HepG2 (cell line): ENCODE results near the gene FNDC7. TPM values are rescaled to one million over a fixed set of nuclear protein-coding genes. Genes with fewer than 3 reads are reported as not detected.

ENCODE experiments used
- ARID5B ChIP-seq: IDR thresholded peaks from 2 replicates; pipeline ENCODE4 v1.4.0; 2020; ENCODE audit warnings: mild to moderate bottlenecking, missing genetic modification reagents
- CREM ChIP-seq, 2 experiments: sonication (generic) in 1 of 2; formaldehyde crosslinking in 1 of 2; IDR thresholded peaks; 2 replicates each; pipeline versions ENCODE4 v1.4.0 to v1.6.1; 2016 to 2020; ENCODE audit warnings: antibody characterized with exemption in 1 of 2, mild to moderate bottlenecking in 1 of 2, missing genetic modification reagents in 1 of 2
- FOXC1 ChIP-seq: sonication (generic); formaldehyde crosslinking; IDR thresholded peaks from 2 replicates; pipeline ENCODE4 v1.8.0; 2022; ENCODE audit warnings: mild to moderate bottlenecking, missing genetic modification reagents, borderline replicate concordance
- GABPA ChIP-seq, 2 experiments: IDR thresholded peaks; 2 replicates each; pipeline ENCODE4 v1.6.1; 2011 to 2016; ENCODE audit warnings: low read depth in 2 of 2, low read length in 1 of 2, missing biosample characterization in 1 of 2, missing genetic modification characterization in 1 of 2
- MBD4 ChIP-seq: IDR thresholded peaks from 2 replicates; pipeline ENCODE4 v1.6.1; 2012; ENCODE audit warnings: low read length, inconsistent platforms, borderline replicate concordance
- MED8 ChIP-seq: sonication (generic); formaldehyde crosslinking; IDR thresholded peaks from 2 replicates; pipeline ENCODE4 v1.8.1; 2023; ENCODE audit warnings: mild to moderate bottlenecking, missing genetic modification reagents; ENCODE audit not compliant: insufficient replicate concordance
- MYNN ChIP-seq: sonication (generic); formaldehyde crosslinking; IDR thresholded peaks from 2 replicates; pipeline ENCODE4 v1.4.0; 2020; ENCODE audit warnings: mild to moderate bottlenecking, low read depth, missing genetic modification reagents
- NFE2 ChIP-seq: sonication (generic); formaldehyde crosslinking; IDR thresholded peaks from 2 replicates; pipeline ENCODE4 v1.4.0; 2020; ENCODE audit warnings: missing genetic modification reagents
- SMARCE1 ChIP-seq: fragments of 450-650 bp; IDR thresholded peaks from 2 replicates; pipeline ENCODE4 v1.6.1; 2017; ENCODE audit warnings: borderline replicate concordance
- THYN1 ChIP-seq: sonication (generic); formaldehyde crosslinking; IDR thresholded peaks from 2 replicates; pipeline ENCODE4 v1.8.1; 2023; ENCODE audit warnings: low read depth, mild to moderate bottlenecking, moderate library complexity, missing genetic modification reagents, borderline replicate concordance
- TMF1 ChIP-seq: sonication (generic); formaldehyde crosslinking; IDR thresholded peaks from 2 replicates; pipeline ENCODE4 v1.8.1; 2022; ENCODE audit warnings: low read depth, missing genetic modification reagents
- ZKSCAN5 ChIP-seq: sonication (generic); formaldehyde crosslinking; IDR thresholded peaks from 2 replicates; pipeline ENCODE4 v1.5.1; 2020; ENCODE audit warnings: mild to moderate bottlenecking, missing genetic modification reagents
- ZNF12 ChIP-seq: sonication (generic); formaldehyde crosslinking; IDR thresholded peaks from 2 replicates; pipeline ENCODE4 v1.5.0; 2020; ENCODE audit warnings: missing genetic modification reagents
- ZNF225 ChIP-seq: sonication (generic); formaldehyde crosslinking; IDR thresholded peaks from 2 replicates; pipeline ENCODE4 v1.4.0; 2020; ENCODE audit warnings: mild to moderate bottlenecking, missing genetic modification reagents
- ZNF343 ChIP-seq: sonication (generic); formaldehyde crosslinking; IDR thresholded peaks from 2 replicates; pipeline ENCODE4 v1.4.0; 2020; ENCODE audit warnings: mild to moderate bottlenecking, missing genetic modification reagents
- ZNF570 ChIP-seq: sonication (generic); formaldehyde crosslinking; IDR thresholded peaks from 2 replicates; pipeline ENCODE4 v1.4.0; 2020; ENCODE audit warnings: mild to moderate bottlenecking, missing genetic modification reagents, borderline replicate concordance
- ZNF670 ChIP-seq: sonication (generic); formaldehyde crosslinking; IDR thresholded peaks from 2 replicates; pipeline ENCODE4 v1.8.0; 2022; ENCODE audit warnings: mild to moderate bottlenecking, missing genetic modification reagents, borderline replicate concordance
- ZNF788 ChIP-seq: sonication (generic); formaldehyde crosslinking; IDR thresholded peaks from 2 replicates; pipeline ENCODE4 v1.5.0; 2020; ENCODE audit warnings: mild to moderate bottlenecking, missing genetic modification reagents, borderline replicate concordance
- polyA plus RNA-seq, 8 experiments: library from polyadenylated mRNA; depleted of rRNA in 3 of 8; stranded (reverse) in 7 of 8; unstranded in 1 of 8; fragments of >200 nt; fragmentation: Illumina TruSeq in 4 of 8; extraction: Trizol in 4 of 8; gene quantifications; 2 replicates each; pipeline versions ENCODE4 v1.2.1 to v1.2.3, GENCODE V29; 2011 to 2016; ENCODE audit warnings: low read depth in 4 of 8, missing spikeins in 1 of 8, mixed read lengths in 1 of 8; ENCODE audit not compliant: insufficient read depth in 1 of 8
- total RNA-seq, 5 experiments: library from RNA; depleted of rRNA; stranded (reverse); fragments of >200 nt; fragmentation: Illumina TruSeq; extraction: Trizol; gene quantifications; 2 replicates each; pipeline ENCODE4 v1.2.3, GENCODE V29; 2016; ENCODE audit warnings: low read depth in 1 of 5
- TF ChIP-seq, protein P1 (sequence below): IDR thresholded peaks from 2 replicates; pipeline ENCODE4 v1.6.1; 2016; ENCODE audit warnings: control low read depth
- TF ChIP-seq, protein P2 (sequence below): conservative IDR thresholded peaks from 2 replicates; pipeline ENCODE4 v1.6.1; 2018; ENCODE audit warnings: missing genetic modification reagents
- TF ChIP-seq, protein P3 (sequence below): sonication (generic); formaldehyde crosslinking; IDR thresholded peaks from 2 replicates; pipeline ENCODE4 v1.4.0; 2020; ENCODE audit warnings: mild to moderate bottlenecking, missing genetic modification reagents

The FNDC7 gene
- total and polyA plus RNA-seq, 2 of the 13 experiments (the other 11 are each of a cell fraction or from before 2014, with no cell fraction given), result 0.03 TPM; not detected in 1

DNA sequence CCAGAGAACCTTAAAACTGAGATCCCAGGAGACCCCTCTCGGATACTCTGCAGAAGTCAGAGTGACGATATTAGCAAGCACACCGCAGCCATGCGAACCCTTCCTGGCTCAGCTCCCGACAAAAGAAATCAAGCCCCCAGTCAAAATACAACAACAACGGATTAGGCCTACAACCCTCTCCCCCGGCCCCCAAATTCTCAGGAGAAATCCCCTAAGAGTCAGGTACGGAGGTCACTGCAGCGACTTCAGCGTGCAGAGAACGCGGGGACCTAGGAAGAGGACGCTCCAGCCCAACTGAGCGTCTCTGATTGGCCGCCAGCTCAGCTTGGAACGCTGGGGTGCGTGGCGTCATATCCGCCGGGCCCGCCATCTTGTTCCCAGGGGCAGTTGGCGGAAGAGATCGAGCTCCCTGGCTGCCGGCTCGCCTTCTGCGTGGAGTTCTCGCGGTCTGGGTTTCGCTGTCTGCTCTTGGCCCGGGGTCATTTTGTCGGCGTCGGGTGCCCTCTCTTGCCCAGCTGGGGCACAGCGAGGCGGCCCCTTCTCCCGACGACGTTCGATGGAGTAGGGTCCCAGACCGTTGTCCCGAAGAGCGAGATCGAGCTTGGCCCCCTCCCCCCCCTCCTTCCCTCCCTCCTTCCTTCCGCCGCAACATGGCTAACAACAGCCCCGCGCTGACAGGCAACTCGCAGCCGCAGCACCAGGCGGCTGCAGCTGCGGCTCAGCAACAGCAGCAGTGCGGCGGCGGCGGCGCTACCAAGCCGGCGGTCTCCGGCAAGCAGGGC is 20.6 kb upstream of the FNDC7 start, which contains the start of gene PRPF38B (continued):
- TF ChIP-seq, protein P1, sequence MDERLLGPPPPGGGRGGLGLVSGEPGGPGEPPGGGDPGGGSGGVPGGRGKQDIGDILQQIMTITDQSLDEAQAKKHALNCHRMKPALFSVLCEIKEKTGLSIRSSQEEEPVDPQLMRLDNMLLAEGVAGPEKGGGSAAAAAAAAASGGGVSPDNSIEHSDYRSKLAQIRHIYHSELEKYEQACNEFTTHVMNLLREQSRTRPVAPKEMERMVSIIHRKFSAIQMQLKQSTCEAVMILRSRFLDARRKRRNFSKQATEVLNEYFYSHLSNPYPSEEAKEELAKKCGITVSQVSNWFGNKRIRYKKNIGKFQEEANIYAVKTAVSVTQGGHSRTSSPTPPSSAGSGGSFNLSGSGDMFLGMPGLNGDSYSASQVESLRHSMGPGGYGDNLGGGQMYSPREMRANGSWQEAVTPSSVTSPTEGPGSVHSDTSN (CRISPR knock-in tag), result no peak
- TF ChIP-seq ZNF343 (CRISPR knock-in tag) (0 out of 2 replicates have a peak, but pooled peaks have one; percentile 72), SMARCE1 (no peak), GABPA (IDR thresholded peaks at IDR 0.05; ENCODE audit: low read depth, low read length) (peak; percentile 82), GABPA (CRISPR knock-in tag; IDR thresholded peaks at IDR 0.05; ENCODE audit: low read depth) (peak; percentile 97), MED8 (CRISPR knock-in tag) (peak; percentile 45), ZNF570 (CRISPR knock-in tag) (peak; percentile 67; the same call in 1 of the 2 replicates), ZNF670 (CRISPR knock-in tag) (no peak; the same call in 1 of the 2 replicates), ZKSCAN5 (CRISPR knock-in tag) (no peak), ZNF12 (CRISPR knock-in tag) (peak; percentile 6; the same call in 1 of the 2 replicates), ZNF788 (CRISPR knock-in tag) (peak; percentile 79; the same call in 1 of the 2 replicates), ZNF225 (CRISPR knock-in tag) (peak; percentile 48; the same call in 1 of the 2 replicates), FOXC1 (CRISPR knock-in tag) (no peak), MYNN (CRISPR knock-in tag) (no peak), THYN1 (no peak), TMF1 (CRISPR knock-in tag) (no peak), CREM (IDR thresholded peaks at IDR 0.05) (peak; percentile 96), CREM (CRISPR knock-in tag; IDR thresholded peaks at IDR 0.05) (no peak), ARID5B (CRISPR knock-in tag) (peak; percentile 48; the same call in 1 of the 2 replicates), NFE2 (CRISPR knock-in tag) (no peak), MBD4 (no peak)
- TF ChIP-seq, protein P2, sequence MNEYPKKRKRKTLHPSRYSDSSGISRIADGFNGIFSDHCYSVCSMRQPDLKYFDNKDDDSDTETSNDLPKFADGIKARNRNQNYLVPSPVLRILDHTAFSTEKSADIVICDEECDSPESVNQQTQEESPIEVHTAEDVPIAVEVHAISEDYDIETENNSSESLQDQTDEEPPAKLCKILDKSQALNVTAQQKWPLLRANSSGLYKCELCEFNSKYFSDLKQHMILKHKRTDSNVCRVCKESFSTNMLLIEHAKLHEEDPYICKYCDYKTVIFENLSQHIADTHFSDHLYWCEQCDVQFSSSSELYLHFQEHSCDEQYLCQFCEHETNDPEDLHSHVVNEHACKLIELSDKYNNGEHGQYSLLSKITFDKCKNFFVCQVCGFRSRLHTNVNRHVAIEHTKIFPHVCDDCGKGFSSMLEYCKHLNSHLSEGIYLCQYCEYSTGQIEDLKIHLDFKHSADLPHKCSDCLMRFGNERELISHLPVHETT (CRISPR knock-in tag), result no peak
- TF ChIP-seq, protein P3, sequence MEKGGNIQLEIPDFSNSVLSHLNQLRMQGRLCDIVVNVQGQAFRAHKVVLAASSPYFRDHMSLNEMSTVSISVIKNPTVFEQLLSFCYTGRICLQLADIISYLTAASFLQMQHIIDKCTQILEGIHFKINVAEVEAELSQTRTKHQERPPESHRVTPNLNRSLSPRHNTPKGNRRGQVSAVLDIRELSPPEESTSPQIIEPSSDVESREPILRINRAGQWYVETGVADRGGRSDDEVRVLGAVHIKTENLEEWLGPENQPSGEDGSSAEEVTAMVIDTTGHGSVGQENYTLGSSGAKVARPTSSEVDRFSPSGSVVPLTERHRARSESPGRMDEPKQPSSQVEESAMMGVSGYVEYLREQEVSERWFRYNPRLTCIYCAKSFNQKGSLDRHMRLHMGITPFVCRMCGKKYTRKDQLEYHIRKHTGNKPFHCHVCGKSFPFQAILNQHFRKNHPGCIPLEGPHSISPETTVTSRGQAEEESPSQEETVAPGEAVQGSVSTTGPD (CRISPR knock-in tag), result 0 out of 2 replicates have a peak, but pooled peaks have one; percentile 32
